NCI-H345 treated with DMSO at 0.1 percent for 48 hours (cell line): ENCODE measurements around the gene ZHX3.
"Not testable (repeated sequence)": the region's sequence is repeated elsewhere in the genome, so short reads cannot be mapped to it uniquely, and the experiment has no call there.

Experiments used
- DNase-seq: peaks from one replicate; lab custom pipeline; 2025; ENCODE audit not compliant: unreplicated experiment; lab: John Stamatoyannopoulos, UW

Gene ZHX3

GRCh38 chr20:41137614-41138474 lies 179.7 kb downstream of the ZHX3 start:
- DNase-seq = peak; percentile 40

GRCh38 chr20:41136680-41137613 lies 180.6 kb downstream of the ZHX3 start, which contains the start of gene PLCG1:
PLCG1 (plus strand) TSS chr20:41137543; CDS start chr20:41137642, 99 bp downstream.
- peak; percentile 80 for DNase-seq

GRCh38 chr20:41135888-41136679 lies 181.4 kb downstream of the ZHX3 start:
- DNase-seq = peak; percentile 51

DNA sequence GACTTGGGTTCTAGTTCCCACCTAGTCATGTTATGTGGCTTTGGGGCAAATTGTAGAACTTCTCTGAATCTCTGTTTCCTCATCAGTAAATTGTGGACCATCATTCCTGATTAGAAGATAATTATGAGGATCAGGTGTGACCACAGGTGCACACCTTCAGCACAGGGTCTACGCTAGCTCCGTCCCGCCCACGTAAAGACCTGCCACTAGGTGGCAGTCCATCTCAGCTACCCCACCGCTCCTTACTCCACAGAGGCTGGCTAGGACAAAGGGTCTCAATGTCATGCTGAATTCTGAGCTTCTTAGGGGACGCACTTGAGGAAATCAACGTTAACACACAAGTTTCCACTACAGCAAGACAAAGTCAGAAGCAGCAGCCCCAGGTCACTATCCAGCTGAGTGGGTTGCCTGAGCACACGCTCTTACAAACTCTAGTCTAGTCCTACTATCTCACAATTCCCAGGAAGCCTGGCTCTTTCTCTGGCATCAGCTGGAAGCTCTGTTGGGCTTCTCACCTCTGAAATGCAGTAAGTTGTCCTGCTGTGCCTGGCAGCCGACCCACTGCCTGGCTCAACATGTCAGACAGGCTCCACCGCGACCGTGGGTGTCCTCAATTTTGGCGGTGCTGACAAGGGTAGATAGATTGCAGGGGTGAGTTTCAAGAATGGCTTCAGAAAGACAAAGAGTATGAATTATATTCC lies 182.2 kb downstream of the ZHX3 start:
- DNase-seq = peak; percentile 58

- DNase-seq = no peak
These were observed 183.0 kb downstream of the ZHX3 start for GRCh38 chr20:41134362-41135186.

DNA sequence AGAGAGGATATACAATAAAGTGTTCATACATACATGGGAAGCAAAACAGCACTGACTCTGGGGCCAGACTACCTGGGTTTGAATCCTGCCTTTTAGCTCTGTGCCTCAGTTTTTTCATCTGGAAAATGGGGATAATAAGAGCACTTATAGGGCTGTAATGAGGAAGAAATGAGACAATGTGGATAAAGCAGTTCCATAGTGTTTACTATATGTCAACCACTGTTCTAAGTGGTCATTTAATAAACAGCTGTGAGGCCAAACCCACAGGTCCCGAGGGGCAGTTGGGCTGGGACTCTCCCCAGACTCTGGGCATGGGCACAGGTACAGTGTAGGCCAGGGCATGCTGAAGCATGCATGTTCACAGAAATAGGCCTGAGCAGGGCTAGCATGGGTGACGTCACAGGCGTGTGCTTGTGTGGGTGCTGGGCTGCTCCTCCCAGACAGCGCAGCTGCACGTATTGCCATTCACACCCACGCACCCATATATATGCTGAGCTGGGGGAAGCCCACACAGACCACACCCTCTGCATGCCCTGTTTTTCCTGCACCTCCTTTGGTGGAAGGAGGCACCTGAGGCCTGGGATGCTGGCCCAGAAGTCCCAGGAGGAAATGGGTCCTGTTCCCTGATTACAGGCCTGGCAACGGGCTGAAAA lies 183.7 kb downstream of the ZHX3 start:
- no peak for DNase-seq

- DNase-seq = not testable (repeated sequence)
These were observed 185.1 kb downstream of the ZHX3 start for GRCh38 chr20:41132388-41132775.

GRCh38 chr20:41131594-41132387 lies 185.7 kb downstream of the ZHX3 start:
- no peak for DNase-seq
